K562 (cell line): ENCODE results near the gene CHD2. TPM values are rescaled to one million over a fixed set of nuclear protein-coding genes. Genes with fewer than 3 reads are reported as not detected.

Experiments
- ADNP ChIP-seq: fragments of 200-800 bp; sonication (Bioruptor generic); IDR thresholded peaks from 2 replicates; pipeline ENCODE4 v1.6.1; 2016; ENCODE audit warnings: missing genetic modification characterization, missing compliant biosample characterization
- ARNT ChIP-seq, 2 experiments: fragments of 450-650 bp; IDR thresholded peaks; 2 replicates each; pipeline ENCODE4 v1.6.1; 2016; ENCODE audit warnings: mild to moderate bottlenecking in 1 of 2
- CEBPG ChIP-seq, 3 experiments: fragments of 200-800 bp in 1 of 3; sonication (Bioruptor generic) in 1 of 3; sonication (generic) in 1 of 3; formaldehyde crosslinking in 1 of 3; IDR thresholded peaks in 2 of 3; conservative IDR thresholded peaks in 1 of 3; 2 replicates each; pipeline versions ENCODE4 v1.6.1 to v1.8.0; 2016 to 2022; ENCODE audit warnings: missing compliant biosample characterization in 2 of 3, missing genetic modification characterization in 2 of 3, mild to moderate bottlenecking in 1 of 3, missing genetic modification reagents in 1 of 3
- GTF3C2 ChIP-seq: IDR thresholded peaks from 3 replicates; pipeline ENCODE4 v1.6.1; 2011; ENCODE audit warnings: borderline replicate concordance, mild to moderate bottlenecking, moderate library complexity; ENCODE audit not compliant: insufficient read length; ENCODE audit errors: extremely low read depth
- ILF3 ChIP-seq: fragments of 450-650 bp; IDR thresholded peaks from 2 replicates; pipeline ENCODE4 v1.6.1; 2018; ENCODE audit warnings: antibody characterized with exemption, mild to moderate bottlenecking, moderate library complexity, borderline replicate concordance
- NCOA6 ChIP-seq: fragments of 450-650 bp; IDR thresholded peaks from 2 replicates; pipeline ENCODE4 v1.6.1; 2017; ENCODE audit warnings: mild to moderate bottlenecking
- NFIX ChIP-seq: fragments of 250-450 bp; sonication (Bioruptor Pico); IDR thresholded peaks from 2 replicates; pipeline ENCODE4 v1.4.0; 2020; ENCODE audit warnings: low read depth, mild to moderate bottlenecking, moderate library complexity
- PHB ChIP-seq: fragments of 250-450 bp; sonication (Bioruptor Pico); IDR thresholded peaks from 2 replicates; pipeline ENCODE4 v1.5.0; 2021
- RBM15 ChIP-seq: fragments of 200-400 bp; formaldehyde crosslinking; IDR thresholded peaks from 2 replicates; pipeline ENCODE4 v1.6.1; 2018; ENCODE audit warnings: mild to moderate bottlenecking, low read length, moderate library complexity; ENCODE audit not compliant: insufficient read depth
- ZMIZ1 ChIP-seq, 2 experiments: fragments of 150-350 bp in 1 of 2; IDR thresholded peaks; 2 replicates each; pipeline ENCODE4 v1.6.1; 2012 to 2016; ENCODE audit warnings: low read depth in 2 of 2, low read length in 2 of 2, mild to moderate bottlenecking in 1 of 2, moderate library complexity in 1 of 2
- ZNF121 ChIP-seq: sonication (generic); formaldehyde crosslinking; conservative IDR thresholded peaks from 2 replicates; pipeline ENCODE4 v1.8.0; 2022; ENCODE audit warnings: missing genetic modification reagents
- ZNF316 ChIP-seq: fragments of 450-650 bp; IDR thresholded peaks from 2 replicates; pipeline ENCODE4 v1.6.1; 2016
- ZNF76 ChIP-seq: fragments of 250-450 bp; sonication (Bioruptor Pico); IDR thresholded peaks from 2 replicates; pipeline ENCODE4 v1.4.0; 2020; ENCODE audit warnings: mild to moderate bottlenecking, moderate library complexity, borderline replicate concordance
- polyA plus RNA-seq, 8 experiments: library from polyadenylated mRNA; depleted of rRNA in 4 of 8; stranded (reverse) in 5 of 8; unstranded in 3 of 8; fragments of >200 nt; fragmentation: Nextera tagmentation in 2 of 8; fragmentation: Illumina TruSeq in 1 of 8; extraction: Ambion mirVana in 2 of 8; extraction: Trizol in 1 of 8; gene quantifications; 2 replicates each; pipeline versions ENCODE4 v1.2.1 to v1.2.3, GENCODE V29; 2011 to 2014; ENCODE audit warnings: inconsistent platforms in 1 of 8, missing spikeins in 1 of 8
- total RNA-seq, 7 experiments: library from RNA; depleted of rRNA in 6 of 7; stranded (reverse); fragments of >200 nt in 6 of 7; fragmentation: Illumina TruSeq in 2 of 7; extraction: Trizol in 2 of 7; gene quantifications; 2 replicates each; pipeline versions ENCODE4 v1.2.1 to v1.2.3, GENCODE V29; 2011 to 2021; ENCODE audit warnings: low replicate concordance in 1 of 7

Gene CHD2
- total and polyA plus RNA-seq, 9 of the 15 experiments (the other 6 are each of a cell fraction or from before 2014, with no cell fraction given) = 38.9 to 70.8 (median 56.2) TPM

- TF ChIP-seq GTF3C2 = no peak
- no peak for TF ChIP-seq ZNF76 (CRISPR knock-in tag)
- no peak for TF ChIP-seq RBM15
- TF ChIP-seq NFIX (CRISPR knock-in tag) = no peak
- TF ChIP-seq CEBPG (CRISPR knock-in tag; IDR thresholded peaks at IDR 0.05) = peak; percentile 49; the same call in 1 of the 2 replicates
- TF ChIP-seq CEBPG (tag; conservative IDR thresholded peaks at IDR 0.05 in 1 of 2, IDR thresholded peaks at IDR 0.05 in 1 of 2) = no peak
- TF ChIP-seq ZMIZ1 (IDR thresholded peaks at IDR 0.05; ENCODE audit: low read depth in 2 of 2, low read length in 2 of 2) = peak in 1 of 2 experiments; percentile 47; a peak in 2 of 4 replicates
- TF ChIP-seq ARNT (IDR thresholded peaks at IDR 0.05) = peak in 1 of 2 experiments; percentile 32; a peak in 2 of 4 replicates
- TF ChIP-seq NCOA6 = no peak
- no peak for TF ChIP-seq ILF3
- TF ChIP-seq ADNP (tag) = no peak
- TF ChIP-seq ZNF316 = no peak
- TF ChIP-seq PHB = 0 out of 2 replicates have a peak, but pooled peaks have one; percentile 24
- TF ChIP-seq ZNF121 (CRISPR knock-in tag) = peak; percentile 93
Measured at GRCh38 chr15:92903966-92904721, 4.0 kb downstream of the CHD2 start (continued).
